Lower leg skin (tissue), 4 donors: ENCODE results near the gene LIPE. TPM values are rescaled to one million over a fixed set of nuclear protein-coding genes. Genes with fewer than 3 reads are reported as not detected.

ENCODE experiments used
- DNase-seq, 2 donors: peaks; one replicate each; pipeline ENCODE4 v3.0.0-alpha.2; 2019; ENCODE audit warnings: low spot score in 2 of 2
- H3K4me3 ChIP-seq: fragments of 200-600 bp; sonication (generic); 2 replicates; pipeline ENCODE4 v1.5.1; 2017; ENCODE audit warnings: mild to moderate bottlenecking, low read depth; ENCODE audit not compliant: poor library complexity, severe bottlenecking
- CTCF ChIP-seq, 3 donors: fragments of 450-650 bp; IDR thresholded peaks; one replicate each; pipeline ENCODE4 v1.5.1; 2016; ENCODE audit warnings: antibody characterized with exemption in 3 of 3, mild to moderate bottlenecking in 3 of 3, moderate library complexity in 2 of 3
- POLR2A ChIP-seq, 2 donors: fragments of 450-650 bp; IDR thresholded peaks; one replicate each; pipeline ENCODE4 v1.6.1; 2016 to 2017; ENCODE audit warnings: antibody characterized with exemption in 2 of 2, mild to moderate bottlenecking in 1 of 2, moderate library complexity in 1 of 2
- WGBS, 2 donors: methylation state at CpG; one replicate each; pipeline ENCODE4 v1.1.5; 2018; 5-methylcytosine and 5-hydroxymethylcytosine counted together
- intact Hi-C: fragments of 100-400 bp; cut with DNase I; formaldehyde crosslinking; loops from one replicate; pipeline ENCODE4 v1.15.0; 2023; ENCODE audit warnings: low total_unique reads
- total RNA-seq, 4 donors: library from RNA; depleted of rRNA; stranded (reverse); fragments of >200 nt; gene quantifications; one replicate each; pipeline ENCODE4 v1.1.0, GENCODE V29; 2016

Gene LIPE
- total RNA-seq, 4 donors from 2014 or later, result 20.9 to 96.9 (median 55.9) TPM

- peak overlapping the region; percentile 16 for H3K4me3 ChIP-seq
- TF ChIP-seq POLR2A (IDR thresholded peaks at IDR 0.05), result no peak
- no peak for TF ChIP-seq CTCF (IDR thresholded peaks at IDR 0.05)
- intact Hi-C loops, result no loop called here
- WGBS, 2 donors, result 4 to 6% methylated on average over 36 to 38 of the region's 38 CpGs
- no peak for DNase-seq
Observed at GRCh38 chr19:42422901-42423461, 4.2 kb downstream of the LIPE start.

GRCh38 chr19:42422092-42422900, 4.9 kb downstream of the LIPE start:
- no peak for DNase-seq
- intact Hi-C loops, result no loop called here
- 40 to 41% methylated on average over 17 of the region's 17 CpGs for WGBS, 2 donors
- TF ChIP-seq CTCF (IDR thresholded peaks at IDR 0.05) (no peak), POLR2A (IDR thresholded peaks at IDR 0.05) (no peak)
- H3K4me3 ChIP-seq, result no peak overlapping the region

DNA sequence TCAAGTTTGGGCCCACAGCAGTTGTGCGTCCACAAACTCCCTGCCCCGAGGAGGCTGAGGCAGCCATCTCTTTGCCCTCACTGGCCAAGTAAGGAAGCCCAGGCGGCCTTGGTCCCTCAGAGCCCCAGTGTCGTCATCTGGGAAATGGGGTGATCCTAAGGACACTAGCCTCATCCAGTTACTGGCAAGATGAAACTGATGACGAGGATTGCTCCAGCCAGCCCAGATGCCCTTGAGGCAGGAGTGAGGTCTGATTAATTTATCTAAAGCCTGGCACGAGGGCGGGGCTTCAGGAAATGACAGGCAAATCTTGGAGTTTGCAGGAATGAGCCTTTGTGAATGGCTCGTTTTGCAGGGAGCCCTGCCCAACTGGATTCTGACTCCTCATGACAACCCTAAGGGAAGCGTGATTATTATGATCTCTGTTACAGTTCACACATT, 5.6 kb downstream of the LIPE start:
- DNase-seq, result no peak
- TF ChIP-seq CTCF (IDR thresholded peaks at IDR 0.05), result no peak
- TF ChIP-seq POLR2A (IDR thresholded peaks at IDR 0.05), result no peak
- intact Hi-C loops, result no loop called here
- H3K4me3 ChIP-seq, result no peak overlapping the region
- 38 to 45% methylated on average over 9 of the region's 9 CpGs for WGBS, 2 donors

- DNase-seq, result no peak
- no peak for TF ChIP-seq CTCF (IDR thresholded peaks at IDR 0.05)
- WGBS, 2 donors, result 65 to 78% methylated on average over 4 of the region's 4 CpGs
- H3K4me3 ChIP-seq, result no peak overlapping the region
- intact Hi-C loops, result no loop called here
Observed at GRCh38 chr19:42421101-42421500, 6.1 kb downstream of the LIPE start.

DNA sequence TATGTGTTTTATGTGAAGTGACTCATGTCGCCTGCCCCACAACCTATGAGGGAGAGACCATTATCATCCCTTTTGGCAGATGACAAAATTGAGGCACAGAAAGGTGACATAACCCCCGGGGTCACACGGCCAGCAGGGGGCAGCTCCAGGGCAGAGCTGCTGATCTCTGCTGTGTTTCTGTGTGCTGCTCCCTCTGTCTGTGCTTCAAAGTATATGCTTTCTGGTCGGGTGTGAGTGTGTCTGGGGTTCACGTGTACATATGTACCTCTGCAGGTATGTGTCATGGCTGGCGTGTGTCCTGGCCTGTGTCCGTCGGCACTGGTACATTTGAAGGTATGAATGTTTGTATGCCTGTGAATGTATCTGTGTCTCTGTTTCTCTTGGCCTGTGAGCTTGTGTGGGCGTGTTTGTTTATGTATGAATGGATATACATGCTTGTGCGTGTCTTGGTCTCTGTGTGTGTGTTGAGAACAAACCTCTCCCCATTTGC, 7.1 kb downstream of the LIPE start:
- no peak overlapping the region for H3K4me3 ChIP-seq
- intact Hi-C loops, result no loop called here
- WGBS, 2 donors, result 27 to 49% methylated on average over 10 of the region's 10 CpGs
- no peak for DNase-seq
- no peak for TF ChIP-seq CTCF (IDR thresholded peaks at IDR 0.05)
- TF ChIP-seq POLR2A (IDR thresholded peaks at IDR 0.05), result no peak
